ENCODE data around the gene MT1B.
A peak's percentile ranks its signal among the peaks of the same experiment; 100 is the strongest.

The MT1B gene

DNA sequence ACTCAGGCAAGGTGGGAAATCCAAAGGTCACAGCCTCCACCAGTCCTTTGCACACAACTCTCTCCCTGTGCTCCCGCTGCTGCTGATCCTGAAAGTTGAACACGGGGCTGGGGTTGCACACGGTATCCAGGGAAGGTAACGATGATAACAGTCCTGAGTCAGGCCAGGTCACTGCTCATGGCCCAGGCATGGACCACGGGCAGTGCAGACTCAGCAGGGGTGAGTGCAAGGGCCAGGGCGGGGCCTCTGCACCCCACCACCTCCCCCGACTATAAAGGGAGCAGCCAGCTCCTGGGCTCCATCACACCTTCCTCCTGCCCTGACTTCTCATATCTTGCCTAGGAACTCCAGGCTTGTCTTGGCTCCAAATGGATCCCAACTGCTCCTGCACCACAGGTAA is at the start of gene MT1B:
MT1B (plus strand) TSS at position 301 of the 400 bp plus-strand sequence; CDS start at position 369, 68 bp downstream.
- H3K4me3 ChIP-seq (ENCODE audit: low read depth, low read length): no peak within 1 kb of the TSS
- no peak for DNase-seq (ENCODE audit: low read depth)
- TF ChIP-seq, protein P1, sequence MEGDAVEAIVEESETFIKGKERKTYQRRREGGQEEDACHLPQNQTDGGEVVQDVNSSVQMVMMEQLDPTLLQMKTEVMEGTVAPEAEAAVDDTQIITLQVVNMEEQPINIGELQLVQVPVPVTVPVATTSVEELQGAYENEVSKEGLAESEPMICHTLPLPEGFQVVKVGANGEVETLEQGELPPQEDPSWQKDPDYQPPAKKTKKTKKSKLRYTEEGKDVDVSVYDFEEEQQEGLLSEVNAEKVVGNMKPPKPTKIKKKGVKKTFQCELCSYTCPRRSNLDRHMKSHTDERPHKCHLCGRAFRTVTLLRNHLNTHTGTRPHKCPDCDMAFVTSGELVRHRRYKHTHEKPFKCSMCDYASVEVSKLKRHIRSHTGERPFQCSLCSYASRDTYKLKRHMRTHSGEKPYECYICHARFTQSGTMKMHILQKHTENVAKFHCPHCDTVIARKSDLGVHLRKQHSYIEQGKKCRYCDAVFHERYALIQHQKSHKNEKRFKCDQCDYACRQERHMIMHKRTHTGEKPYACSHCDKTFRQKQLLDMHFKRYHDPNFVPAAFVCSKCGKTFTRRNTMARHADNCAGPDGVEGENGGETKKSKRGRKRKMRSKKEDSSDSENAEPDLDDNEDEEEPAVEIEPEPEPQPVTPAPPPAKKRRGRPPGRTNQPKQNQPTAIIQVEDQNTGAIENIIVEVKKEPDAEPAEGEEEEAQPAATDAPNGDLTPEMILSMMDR (IDR thresholded peaks at IDR 0.05; ENCODE audit: control insufficient read depth, extremely low read depth, insufficient read depth): no peak

DNA sequence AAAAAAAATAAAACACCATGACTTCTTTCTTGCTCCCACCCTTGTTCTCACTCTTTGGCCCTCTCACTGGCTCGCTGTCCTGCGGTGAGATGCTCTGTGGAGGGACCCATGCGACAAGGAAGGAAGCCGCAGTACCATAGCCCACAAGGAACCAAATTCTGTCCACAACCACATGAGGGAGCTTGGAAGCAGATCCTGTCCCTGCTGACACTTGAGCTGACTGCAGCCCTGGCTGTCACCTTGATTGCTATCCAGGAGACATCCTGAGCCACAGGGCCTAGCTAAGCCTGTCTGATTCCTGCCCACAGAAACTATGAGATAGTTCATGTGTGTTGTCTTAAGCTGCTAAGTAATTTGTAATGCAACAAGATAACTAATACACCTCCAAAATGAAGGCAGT is 48.1 kb upstream of the MT1B start:
- H3K4me3 ChIP-seq (ENCODE audit: low read depth, low read length): no peak overlapping the region

DNA sequence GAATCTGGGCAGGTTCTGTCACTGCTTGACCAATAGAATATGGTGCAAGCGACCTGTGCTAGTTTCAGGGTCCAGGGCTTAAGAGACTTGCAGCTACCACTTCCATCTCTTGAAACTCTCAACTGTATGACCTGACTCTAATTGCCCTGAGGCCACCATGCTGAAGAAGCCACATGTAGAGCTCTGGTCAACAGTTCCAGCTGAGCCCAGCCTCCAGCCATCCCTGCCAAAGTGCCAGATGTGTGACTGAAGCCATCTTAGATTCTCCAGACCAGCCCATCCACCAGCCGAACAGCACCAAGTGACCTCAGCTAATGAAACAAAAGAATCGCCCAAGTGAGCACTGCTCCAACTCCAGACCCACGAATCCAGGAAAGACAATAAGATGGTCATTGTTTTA is 46.7 kb upstream of the MT1B start:
- DNase-seq (ENCODE audit: low read depth): no peak
- no peak overlapping the region for H3K4me3 ChIP-seq (ENCODE audit: low read depth, low read length)
- TF ChIP-seq, protein P1 (IDR thresholded peaks at IDR 0.05; ENCODE audit: control insufficient read depth, extremely low read depth, insufficient read depth): no peak

More for the DNA sequence above, 48.1 kb upstream of the MT1B start:
- DNase-seq (ENCODE audit: low read depth): no peak
- TF ChIP-seq, protein P1 (IDR thresholded peaks at IDR 0.05; ENCODE audit: control insufficient read depth, extremely low read depth, insufficient read depth): peak; percentile 70

DNA sequence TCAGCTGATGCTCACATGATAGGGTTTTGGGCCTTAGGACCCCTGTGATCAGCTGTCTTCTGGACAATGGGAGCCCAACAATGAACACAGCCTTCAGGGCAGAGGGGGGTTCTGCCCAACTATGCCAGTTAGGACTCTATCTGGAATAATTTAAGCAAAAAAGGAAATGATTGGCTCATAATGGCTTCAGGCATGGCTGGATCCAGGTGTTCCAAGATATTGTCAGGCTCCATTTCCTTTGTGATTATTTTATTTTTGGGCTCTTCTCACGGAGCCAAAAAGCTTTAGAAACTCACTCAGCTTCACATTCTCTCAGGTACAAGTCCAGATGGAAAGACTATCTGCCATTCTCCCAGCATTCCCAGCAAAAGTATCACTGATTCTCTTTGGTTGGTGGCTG is 46.2 kb upstream of the MT1B start:
- no peak overlapping the region for H3K4me3 ChIP-seq (ENCODE audit: low read depth, low read length)
- TF ChIP-seq, protein P1 (IDR thresholded peaks at IDR 0.05; ENCODE audit: control insufficient read depth, extremely low read depth, insufficient read depth): no peak
- DNase-seq (ENCODE audit: low read depth): no peak

DNA sequence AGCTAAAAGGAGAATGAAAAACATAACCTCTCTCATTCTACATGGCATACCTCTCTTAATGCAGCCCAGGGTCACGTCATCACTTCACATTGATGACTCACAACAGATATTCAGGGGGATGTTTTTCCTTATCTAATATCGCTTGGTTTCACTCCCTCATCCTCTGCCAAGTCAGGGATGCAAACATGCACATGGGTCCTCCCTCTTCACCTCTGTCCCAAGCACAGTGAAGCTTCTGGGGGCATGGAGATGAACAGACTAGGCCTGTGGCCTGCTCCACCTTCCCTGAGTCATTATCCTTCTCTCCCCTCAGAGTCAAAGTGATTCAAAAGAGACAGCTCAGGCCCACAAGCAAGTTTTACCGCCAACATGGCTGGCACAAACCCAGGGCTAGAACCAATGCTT is 45.6 kb upstream of the MT1B start:
- no peak for DNase-seq (ENCODE audit: low read depth)
- H3K4me3 ChIP-seq (ENCODE audit: low read depth, low read length): no peak overlapping the region
- TF ChIP-seq, protein P1 (IDR thresholded peaks at IDR 0.05; ENCODE audit: control insufficient read depth, extremely low read depth, insufficient read depth): no peak

DNA sequence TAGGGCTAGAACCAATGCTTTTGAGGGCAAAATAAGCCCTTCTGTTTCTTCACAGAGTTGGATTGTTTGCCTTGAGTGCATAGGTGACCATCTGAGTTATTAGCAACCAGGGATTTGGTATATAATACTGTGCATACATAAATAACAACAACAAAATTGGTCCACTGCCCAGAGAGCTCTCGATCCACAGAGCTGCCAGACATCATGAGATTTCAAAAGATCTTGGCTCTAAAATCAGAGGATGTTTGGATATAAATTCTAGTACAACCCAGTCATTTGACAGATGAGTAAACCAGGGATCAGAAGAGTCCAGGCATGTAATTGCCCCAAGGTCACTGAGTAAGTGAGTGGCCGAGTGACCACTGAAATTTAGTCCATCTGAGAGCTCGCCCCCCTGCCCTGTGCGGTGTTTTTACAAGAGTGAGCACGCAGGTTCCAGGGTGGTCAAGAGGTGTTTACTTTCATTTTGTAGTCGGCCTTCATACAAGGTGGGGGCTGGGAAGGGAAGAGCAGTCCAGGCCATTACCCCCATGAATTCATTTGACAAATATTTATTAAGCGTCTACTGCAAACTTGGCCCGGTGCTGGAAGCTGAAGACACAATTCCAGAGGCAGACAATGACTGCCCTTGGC is 45.1 kb upstream of the MT1B start:
- no peak overlapping the region for H3K4me3 ChIP-seq (ENCODE audit: low read depth, low read length)
- TF ChIP-seq, protein P1 (IDR thresholded peaks at IDR 0.05; ENCODE audit: control insufficient read depth, extremely low read depth, insufficient read depth): no peak
- DNase-seq (ENCODE audit: low read depth): peak; percentile 58

DNA sequence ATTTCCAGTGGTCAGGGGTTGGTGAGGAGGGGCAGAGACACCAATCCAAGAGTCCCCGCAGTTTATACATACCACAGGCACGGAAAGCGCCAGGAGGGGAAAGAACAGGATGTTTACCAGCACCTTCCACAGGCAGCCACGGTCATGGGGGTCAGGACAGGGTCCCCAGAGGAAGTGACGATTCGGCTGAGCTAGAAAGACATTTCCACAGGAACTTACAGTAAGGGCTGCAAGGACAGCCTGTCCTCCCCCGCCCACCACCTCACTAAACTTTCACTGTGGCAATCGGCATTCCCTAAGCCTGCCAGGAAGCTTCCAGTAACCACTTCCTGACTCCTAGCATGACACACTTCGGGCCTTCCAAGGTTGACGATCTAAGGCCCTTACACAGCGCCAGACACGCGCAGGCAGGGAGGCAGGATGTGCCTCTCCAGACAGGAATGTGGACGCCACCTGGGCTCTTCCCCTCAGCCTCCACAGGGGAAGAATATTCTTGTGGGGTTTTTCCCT is 44.5 kb upstream of the MT1B start:
- no peak for DNase-seq (ENCODE audit: low read depth)
- H3K4me3 ChIP-seq (ENCODE audit: low read depth, low read length): no peak overlapping the region
- TF ChIP-seq, protein P1 (IDR thresholded peaks at IDR 0.05; ENCODE audit: control insufficient read depth, extremely low read depth, insufficient read depth): no peak

Data from LNCaP clone FGC (cell line).